Kidney (tissue), 14 donors: ENCODE data around the gene RYR2. TPM values are rescaled to one million over a fixed set of nuclear protein-coding genes. Genes with fewer than 3 reads are reported as not detected.

Experiments used
- DNase-seq, 5 donors: peaks; one replicate each; pipeline ENCODE4 v3.0.0-alpha.2; 2013 to 2020
- FAIRE-seq: peaks from 2 replicates; lab custom pipeline; 2012; peaks lifted over from hg19 to GRCh38; lab: Jason Lieb, UNC
- H3K27ac ChIP-seq, 2 donors: one replicate each; pipeline ENCODE4 v1.7.0; 2013; ENCODE audit warnings: low read depth in 2 of 2, low read length in 2 of 2, inconsistent platforms in 1 of 2
- H3K27me3 ChIP-seq: one replicate; pipeline ENCODE4 v1.7.1; 2013; ENCODE audit warnings: low read length, inconsistent platforms; ENCODE audit not compliant: control insufficient read depth, insufficient read depth
- H3K36me3 ChIP-seq, 3 donors: one replicate each; pipeline versions ENCODE4 v1.7.0 to v1.7.1; 2013; ENCODE audit warnings: low read length in 3 of 3, control low read depth in 1 of 3, inconsistent platforms in 1 of 3; ENCODE audit not compliant: insufficient read depth in 3 of 3, control insufficient read depth in 2 of 3
- H3K4me1 ChIP-seq, 3 donors: one replicate each; pipeline versions ENCODE4 v1.7.0 to v1.7.1; 2013; ENCODE audit warnings: low read length in 3 of 3, inconsistent platforms in 1 of 3, low read depth in 1 of 3; ENCODE audit not compliant: control insufficient read depth in 2 of 3, insufficient read depth in 2 of 3
- H3K4me3 ChIP-seq, 3 donors: one replicate each; pipeline versions ENCODE4 v1.7.0 to v1.8.1; 2013; ENCODE audit warnings: low read length in 3 of 3, control low read depth in 1 of 3, inconsistent platforms in 1 of 3
- H3K9ac ChIP-seq, 3 donors: one replicate each; pipeline versions ENCODE4 v1.7.0 to v1.7.1; 2013; ENCODE audit warnings: low read length in 3 of 3, control low read depth in 1 of 3, inconsistent platforms in 1 of 3
- H3K9me3 ChIP-seq, 3 donors: one replicate each; pipeline versions ENCODE4 v1.7.0 to v1.7.1; 2013; ENCODE audit warnings: low read length in 3 of 3, control low read depth in 1 of 3, inconsistent platforms in 1 of 3; ENCODE audit not compliant: control insufficient read depth in 2 of 3, insufficient read depth in 1 of 3
- intact Hi-C: fragments of 100-400 bp; cut with DNase I; formaldehyde crosslinking; loops from one replicate; pipeline ENCODE4 v1.11.1; 2022
- polyA plus RNA-seq: library from polyadenylated mRNA; stranded (reverse); fragments of 350-450 nt; fragmentation: Illumina TruSeq; extraction: RNeasy Lipid Tissue Mini Kit (QIAGEN cat#74804); gene quantifications from one replicate; pipeline ENCODE4 v1.2.3, GENCODE V29; 2014; ENCODE audit warnings: low read depth, low replicate concordance; ENCODE audit not compliant: insufficient read depth
- total RNA-seq: library from RNA; stranded (reverse); fragmentation: NEBNext Ultra II Directional; extraction: Animal tissue kit (Norgen Biotek cat#: 25700); gene quantifications from one replicate; pipeline ENCODE4 v1.2.1, GENCODE V29; 2021
- TF ChIP-seq, protein P1 (sequence below): IDR thresholded peaks from 3 replicates; pipeline ENCODE4 v1.5.1; 2012; ENCODE audit warnings: mild to moderate bottlenecking, moderate library complexity, borderline replicate concordance; ENCODE audit not compliant: insufficient read depth; ENCODE audit errors: extremely low read depth
- donor health status: control.
- donor health status: control.
- donor health status: control.
- donor health status: control.
- donor health status: control.
- donor health status: DM: yes; HTN: yes; CAD: no.
- donor health status: Normal renal cell carcinoma (clear cell type).

The RYR2 gene
- total and polyA plus RNA-seq, 2 donors from 2014 or later: 0.28 to 0.60 TPM

DNA sequence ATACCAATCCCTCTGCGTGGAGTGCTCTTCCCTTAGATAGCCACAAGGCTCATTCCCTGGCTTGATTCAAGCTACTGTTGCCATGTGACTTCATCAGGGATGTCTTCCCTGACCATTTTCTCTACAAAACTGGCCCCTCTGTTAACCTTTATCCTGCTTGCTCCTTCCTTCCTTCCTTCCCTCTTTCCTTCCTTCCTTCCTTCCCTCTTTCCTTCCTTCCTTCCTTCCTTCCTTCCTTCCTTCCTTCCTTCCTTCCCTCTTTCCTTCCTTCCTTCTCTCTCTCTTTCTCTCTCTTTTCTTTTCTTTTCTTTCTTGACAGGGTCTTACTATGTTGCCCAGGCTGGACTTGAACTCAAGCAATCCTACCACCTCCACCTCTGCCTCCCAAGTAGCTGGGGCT is 6.2 kb upstream of the RYR2 start:
- intact Hi-C loops: no loop called here
- FAIRE-seq: no peak
- no peaks in the 10 kb centered on the region for H3K4me1 ChIP-seq
- peaks cover 7% of the 10 kb centered on the region for H3K27me3 ChIP-seq
- H3K4me3 ChIP-seq: no peak overlapping the region
- no peaks in the 10 kb centered on the region for H3K36me3 ChIP-seq
- TF ChIP-seq, protein P1, sequence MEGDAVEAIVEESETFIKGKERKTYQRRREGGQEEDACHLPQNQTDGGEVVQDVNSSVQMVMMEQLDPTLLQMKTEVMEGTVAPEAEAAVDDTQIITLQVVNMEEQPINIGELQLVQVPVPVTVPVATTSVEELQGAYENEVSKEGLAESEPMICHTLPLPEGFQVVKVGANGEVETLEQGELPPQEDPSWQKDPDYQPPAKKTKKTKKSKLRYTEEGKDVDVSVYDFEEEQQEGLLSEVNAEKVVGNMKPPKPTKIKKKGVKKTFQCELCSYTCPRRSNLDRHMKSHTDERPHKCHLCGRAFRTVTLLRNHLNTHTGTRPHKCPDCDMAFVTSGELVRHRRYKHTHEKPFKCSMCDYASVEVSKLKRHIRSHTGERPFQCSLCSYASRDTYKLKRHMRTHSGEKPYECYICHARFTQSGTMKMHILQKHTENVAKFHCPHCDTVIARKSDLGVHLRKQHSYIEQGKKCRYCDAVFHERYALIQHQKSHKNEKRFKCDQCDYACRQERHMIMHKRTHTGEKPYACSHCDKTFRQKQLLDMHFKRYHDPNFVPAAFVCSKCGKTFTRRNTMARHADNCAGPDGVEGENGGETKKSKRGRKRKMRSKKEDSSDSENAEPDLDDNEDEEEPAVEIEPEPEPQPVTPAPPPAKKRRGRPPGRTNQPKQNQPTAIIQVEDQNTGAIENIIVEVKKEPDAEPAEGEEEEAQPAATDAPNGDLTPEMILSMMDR: no peak
- DNase-seq: no peak
- no peaks in the 10 kb centered on the region for H3K9me3 ChIP-seq
- H3K9ac ChIP-seq: no peak overlapping the region
- no peak overlapping the region for H3K27ac ChIP-seq

DNA sequence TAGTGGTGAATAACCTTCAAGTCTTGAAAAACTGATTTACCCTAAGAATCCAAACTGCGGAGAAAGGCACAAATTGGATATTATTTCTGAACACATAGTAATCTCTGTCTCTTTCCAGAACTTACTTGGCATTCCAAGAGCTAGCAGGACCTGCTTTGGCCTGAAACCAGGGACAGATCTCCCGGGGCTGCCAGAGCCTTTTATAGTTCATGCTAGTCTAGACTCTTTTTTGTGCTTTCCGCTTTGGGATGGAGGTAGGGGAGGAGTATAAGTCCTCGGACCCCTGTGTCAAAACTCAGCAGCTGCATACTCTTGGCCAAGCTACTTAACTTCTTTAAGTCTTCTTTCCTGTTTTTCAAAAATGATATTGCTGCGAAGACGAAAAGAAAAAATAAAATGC is 3.8 kb upstream of the RYR2 start:
- FAIRE-seq: no peak
- H3K9me3 ChIP-seq: no peaks in the 10 kb centered on the region

DNA sequence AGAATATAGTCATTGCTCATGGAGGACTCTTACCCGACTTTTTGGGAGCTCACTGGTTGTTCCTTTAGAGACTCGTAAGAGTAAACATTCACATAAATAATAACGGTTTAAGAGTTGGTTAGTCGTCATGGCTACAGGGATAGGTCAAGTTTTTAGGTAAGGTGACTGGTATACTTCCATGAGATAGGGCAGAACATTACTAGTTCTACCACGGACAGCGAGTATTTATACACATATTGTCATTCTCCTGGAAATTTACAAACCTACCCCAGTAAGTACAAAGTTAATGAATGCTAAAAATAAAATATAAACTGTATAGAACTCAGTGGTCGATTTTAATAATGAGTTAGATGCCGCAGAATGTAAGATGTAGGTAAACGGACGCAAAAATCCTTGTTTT is 1.2 kb upstream of the RYR2 start:
- Histone ChIP-seq H3K4me3 (no peak overlapping the region), H3K4me1 (peaks cover 0 to 9% (median 0%) of the 10 kb centered on the region in 3 donors), H3K9ac (no peak overlapping the region), H3K27ac (no peak overlapping the region), H3K36me3 (no peaks in the 10 kb centered on the region), H3K9me3 (no peaks in the 10 kb centered on the region), H3K27me3 (peaks cover 27% of the 10 kb centered on the region)
- TF ChIP-seq, protein P1: no peak
- intact Hi-C loops: no loop called here
- FAIRE-seq (no peak), DNase-seq (no peak)

More for the DNA sequence above, 3.8 kb upstream of the RYR2 start:
- no peak for DNase-seq
- H3K4me1 ChIP-seq: peaks cover 0 to 6% (median 0%) of the 10 kb centered on the region in 3 donors
- no peak overlapping the region for H3K9ac ChIP-seq
- H3K4me3 ChIP-seq: no peak overlapping the region
- H3K36me3 ChIP-seq: no peaks in the 10 kb centered on the region
- peaks cover 13% of the 10 kb centered on the region for H3K27me3 ChIP-seq
- intact Hi-C loops: no loop called here
- TF ChIP-seq, protein P1: no peak
- H3K27ac ChIP-seq: no peak overlapping the region

DNA sequence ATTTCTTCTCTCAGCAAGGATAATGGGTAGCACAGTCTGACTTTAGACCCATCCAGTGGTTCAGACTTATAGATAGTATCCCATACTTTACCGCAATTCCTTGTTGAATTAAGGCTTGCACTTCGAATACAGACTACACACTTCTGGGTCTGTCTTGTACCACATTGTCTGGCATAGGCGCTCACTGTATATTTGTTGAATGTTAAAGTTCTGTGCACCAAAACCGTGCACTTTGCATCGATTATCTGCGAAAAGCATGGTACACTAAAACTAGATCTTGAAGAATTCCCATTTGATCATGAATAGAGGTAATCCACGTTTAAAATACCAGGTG is 556 bp upstream of the RYR2 start:
- intact Hi-C loops: no loop called here

More for the DNA sequence above, 556 bp upstream of the RYR2 start:
- Histone ChIP-seq H3K9ac (no peak overlapping the region), H3K4me3 (peak overlapping the region in 1 of 3 donors; percentile 37), H3K36me3 (no peaks in the 10 kb centered on the region), H3K27me3 (peaks cover 27% of the 10 kb centered on the region), H3K9me3 (no peaks in the 10 kb centered on the region), H3K4me1 (peaks cover 0 to 9% (median 0%) of the 10 kb centered on the region in 3 donors), H3K27ac (no peak overlapping the region)
- no peak for DNase-seq
- TF ChIP-seq, protein P1: no peak
- FAIRE-seq: no peak
